Epithelial cell of proximal tubule (primary cell): ENCODE results near the gene CACNA2D1. TPM values are rescaled to one million over a fixed set of nuclear protein-coding genes. Genes with fewer than 3 reads are reported as not detected.
A peak's percentile ranks its signal among the peaks of the same experiment; 100 is the strongest.

Experiments used
- DNase-seq: peaks from one replicate; pipeline ENCODE4 v3.0.0-alpha.2; 2011; ENCODE audit warnings: low read depth
- H3K4me3 ChIP-seq: 2 replicates; pipeline ENCODE4 v1.5.1; 2011; ENCODE audit warnings: low read depth, mild to moderate bottlenecking, low read length
- CTCF ChIP-seq: conservative IDR thresholded peaks from 2 replicates; pipeline ENCODE4 v1.5.1; 2012; ENCODE audit warnings: low read depth, mild to moderate bottlenecking, low read length
- total RNA-seq: library from RNA; depleted of rRNA; stranded (reverse); fragments of >200 nt; gene quantifications from 2 replicates; pipeline ENCODE4 v1.2.3, GENCODE V29; 2015

The CACNA2D1 gene
- total RNA-seq, 1 donor from 2014 or later: 6.1 TPM

GRCh38 chr7:82188636-82189035 is 254.9 kb downstream of the CACNA2D1 start:
- DNase-seq: no peak
- H3K4me3 ChIP-seq: no peak overlapping the region
- no peak for TF ChIP-seq CTCF

DNA sequence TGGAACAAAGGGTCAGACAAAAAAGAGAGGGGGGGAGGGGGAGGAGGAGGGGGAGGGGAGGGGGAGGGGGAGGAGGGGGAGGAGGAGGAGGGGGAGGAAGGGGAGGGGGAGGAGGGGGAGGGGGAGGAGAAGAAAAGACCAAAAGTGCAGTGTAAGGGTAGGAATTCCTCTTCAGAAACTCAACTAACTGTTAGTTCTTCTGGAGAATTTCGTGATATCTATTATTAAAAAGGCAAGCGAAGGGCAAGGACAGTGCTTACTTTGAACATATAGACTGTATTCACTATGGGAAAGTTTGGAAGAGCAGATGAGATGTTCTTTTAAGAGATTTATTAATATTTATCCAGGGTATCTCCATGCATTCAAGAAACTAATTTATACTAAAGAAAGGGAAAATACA is 258.1 kb downstream of the CACNA2D1 start:
- H3K4me3 ChIP-seq: no peak overlapping the region
- TF ChIP-seq CTCF: no peak
- no peak for DNase-seq

DNA sequence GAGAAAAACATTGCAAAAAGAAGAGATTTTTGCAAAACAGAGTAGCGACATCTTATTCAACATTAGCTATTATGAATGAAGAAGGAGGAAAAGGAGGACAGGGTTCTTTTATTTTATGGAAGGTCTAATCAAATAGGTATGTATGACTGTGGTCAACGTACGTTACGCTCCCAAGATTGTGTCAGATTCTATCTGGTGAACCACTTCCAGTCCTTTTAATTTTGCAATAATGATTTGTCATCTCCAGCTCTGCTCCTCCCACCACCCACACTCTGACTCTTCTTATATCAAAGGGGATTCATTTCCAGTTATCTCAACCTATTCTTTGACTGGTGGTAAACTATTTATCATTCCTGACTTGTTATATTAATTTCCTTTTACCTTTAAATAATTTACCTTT is 259.9 kb downstream of the CACNA2D1 start:
- no peak for TF ChIP-seq CTCF
- no peak overlapping the region for H3K4me3 ChIP-seq
- peak; percentile 29 for DNase-seq

DNA sequence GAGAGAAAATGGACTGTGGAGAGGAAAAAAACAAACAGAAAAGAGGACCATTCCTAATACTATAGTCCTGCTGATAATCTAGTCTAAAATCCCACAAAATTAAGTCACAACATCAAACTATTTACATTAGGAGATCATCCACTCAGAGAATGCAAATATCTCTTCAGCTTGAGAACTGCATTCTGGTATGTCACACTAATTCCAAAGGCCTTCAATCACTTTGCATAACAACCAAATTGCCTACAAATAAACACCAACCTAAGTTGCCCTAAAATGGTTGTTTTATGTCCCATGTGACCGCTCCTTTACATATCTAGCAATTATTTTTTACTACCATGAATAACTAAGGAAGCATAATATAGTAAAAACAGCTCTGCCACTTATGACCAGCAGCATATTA is 264.3 kb downstream of the CACNA2D1 start:
- DNase-seq: no peak
- no peak for TF ChIP-seq CTCF
- H3K4me3 ChIP-seq: no peak overlapping the region

DNA sequence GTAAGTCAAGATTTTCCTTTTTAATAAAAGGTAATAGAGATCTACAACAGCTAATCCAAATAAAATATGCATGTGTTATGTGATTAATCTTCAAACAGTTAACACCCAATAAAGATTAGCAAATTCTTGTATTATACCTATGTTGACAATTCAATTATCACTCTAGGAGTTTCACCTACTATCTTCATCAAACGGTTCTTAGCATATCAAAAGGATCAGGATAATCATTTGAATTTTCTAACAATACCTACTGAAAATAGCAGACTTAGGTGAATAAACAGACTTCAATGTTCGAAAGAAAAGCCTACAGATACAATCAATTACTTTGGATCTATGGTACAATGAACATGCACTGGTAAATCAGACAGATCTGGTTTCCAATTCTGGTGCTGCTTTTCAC is 268.3 kb downstream of the CACNA2D1 start:
- DNase-seq: no peak
- TF ChIP-seq CTCF: no peak
- no peak overlapping the region for H3K4me3 ChIP-seq

DNA sequence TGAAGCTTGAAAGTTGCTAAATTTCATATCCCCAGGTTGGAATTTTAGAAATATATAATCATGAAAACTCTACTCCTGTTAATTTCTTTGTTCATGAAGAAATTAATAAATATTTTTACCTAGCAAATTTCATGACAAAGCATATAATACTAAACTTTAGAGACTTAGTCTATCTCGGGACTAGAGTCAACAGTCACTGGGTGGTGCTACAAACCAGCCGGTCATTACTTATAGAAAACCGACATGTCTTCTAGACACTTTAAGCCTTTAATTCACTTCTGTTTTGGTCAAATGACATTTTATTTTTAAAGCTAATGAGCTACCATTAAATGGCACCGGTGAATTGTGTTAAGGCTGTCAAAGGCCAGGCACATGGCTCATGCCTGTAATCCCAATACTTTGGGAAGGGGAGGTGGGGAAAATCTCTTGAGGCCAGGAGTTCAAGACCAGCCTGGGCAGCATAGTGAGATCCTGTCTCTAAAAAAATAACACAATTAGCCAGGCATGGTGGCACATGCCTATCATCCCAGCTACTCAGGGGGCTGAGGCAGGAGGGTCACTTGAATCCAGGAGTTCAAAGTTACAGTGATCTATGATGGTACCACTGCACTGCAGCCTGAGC is 270.1 kb downstream of the CACNA2D1 start:
- H3K4me3 ChIP-seq: no peak overlapping the region
- no peak for TF ChIP-seq CTCF
- no peak for DNase-seq

GRCh38 chr7:82172881-82173280 is 270.7 kb downstream of the CACNA2D1 start:
- no peak overlapping the region for H3K4me3 ChIP-seq
- TF ChIP-seq CTCF: no peak
- DNase-seq: no peak
